Fibroblast of gingiva (primary cell): ENCODE measurements around the gene CDX1.
A peak's percentile ranks its signal among the peaks of the same experiment; 100 is the strongest.

Experiments used
- DNase-seq: peaks from one replicate; pipeline ENCODE4 v3.0.0-alpha.2; 2011; ENCODE audit warnings: low read depth

CDX1 gene

DNA sequence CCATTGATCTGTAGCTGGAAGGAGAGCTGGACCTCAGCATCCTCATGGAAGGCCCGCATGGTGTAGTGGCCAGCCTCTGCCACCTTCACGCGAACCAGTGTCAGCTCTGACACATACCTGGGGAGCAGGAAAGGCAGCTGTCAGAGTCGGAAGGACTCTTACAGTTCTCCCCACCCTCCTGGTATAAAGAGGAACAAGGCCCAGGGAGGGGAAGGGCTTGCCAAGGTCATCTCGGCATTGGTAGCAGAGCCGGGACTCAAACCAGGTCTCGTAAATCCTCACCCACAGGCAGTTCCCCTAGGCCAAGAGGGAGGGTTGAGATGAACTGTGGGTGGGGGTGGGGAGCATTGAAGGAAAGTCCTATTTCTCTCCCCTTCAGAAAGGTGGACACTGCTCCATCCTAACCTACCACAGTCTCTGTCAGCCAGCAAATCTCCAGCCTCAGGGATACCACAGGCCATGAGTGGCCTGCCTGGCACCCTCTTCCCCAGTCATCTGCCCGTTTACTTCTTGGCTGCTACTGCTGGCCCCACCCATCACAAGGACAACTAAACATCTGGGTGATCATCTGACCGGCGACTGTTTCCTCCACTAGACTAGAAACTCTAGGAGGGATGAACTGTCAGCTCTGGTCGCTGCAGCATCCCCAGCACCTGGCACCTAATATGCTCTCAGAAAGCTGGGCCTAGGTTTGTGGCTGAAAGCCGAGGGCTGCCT lies 34.4 kb upstream of the CDX1 start:
- DNase-seq = peak; percentile 65

DNA sequence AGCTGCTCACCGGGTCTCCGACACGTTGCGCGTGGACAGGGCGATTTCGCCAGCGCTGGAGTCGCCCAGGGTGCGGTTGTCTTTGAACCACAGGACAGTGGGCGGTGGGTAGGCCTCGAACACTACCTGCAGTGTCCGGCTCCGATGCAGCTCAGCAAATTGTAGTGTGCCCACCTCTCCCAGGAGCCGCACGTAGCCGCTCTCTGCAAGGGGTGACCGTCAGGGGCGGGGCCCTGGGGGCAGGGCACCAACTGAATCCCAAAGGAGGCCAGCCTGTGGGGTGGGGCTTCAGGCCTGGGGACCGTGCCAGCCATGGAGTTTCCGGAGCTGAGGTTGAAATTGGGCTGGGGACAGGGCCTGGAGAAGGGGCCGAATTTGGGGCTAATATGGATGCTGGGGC lies 33.8 kb upstream of the CDX1 start:
- no peak for DNase-seq

- no peak for DNase-seq
These were observed 32.9 kb upstream of the CDX1 start for GRCh38 chr5:150133581-150134197.

DNA sequence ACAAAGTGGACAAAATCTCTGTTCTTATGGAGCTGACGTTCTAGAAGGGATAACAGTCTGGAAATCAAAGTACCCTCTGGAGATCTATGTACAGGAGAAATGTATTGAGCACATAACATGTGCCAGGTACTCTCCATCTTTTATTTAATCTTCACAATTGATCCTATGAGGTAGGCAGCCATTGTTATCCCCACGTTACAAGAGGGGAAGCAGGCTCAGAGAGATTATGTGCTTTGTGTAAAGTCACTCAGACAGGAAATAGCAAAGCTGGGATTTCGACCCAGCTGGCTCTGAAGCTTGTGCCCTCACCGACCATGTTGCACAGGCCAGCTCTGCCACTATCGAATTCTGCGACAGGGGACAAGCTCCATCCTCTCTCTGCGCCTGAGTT lies 32.4 kb upstream of the CDX1 start:
- no peak for DNase-seq

- DNase-seq = no peak
These were observed 30.8 kb upstream of the CDX1 start for GRCh38 chr5:150135557-150136304.

DNA sequence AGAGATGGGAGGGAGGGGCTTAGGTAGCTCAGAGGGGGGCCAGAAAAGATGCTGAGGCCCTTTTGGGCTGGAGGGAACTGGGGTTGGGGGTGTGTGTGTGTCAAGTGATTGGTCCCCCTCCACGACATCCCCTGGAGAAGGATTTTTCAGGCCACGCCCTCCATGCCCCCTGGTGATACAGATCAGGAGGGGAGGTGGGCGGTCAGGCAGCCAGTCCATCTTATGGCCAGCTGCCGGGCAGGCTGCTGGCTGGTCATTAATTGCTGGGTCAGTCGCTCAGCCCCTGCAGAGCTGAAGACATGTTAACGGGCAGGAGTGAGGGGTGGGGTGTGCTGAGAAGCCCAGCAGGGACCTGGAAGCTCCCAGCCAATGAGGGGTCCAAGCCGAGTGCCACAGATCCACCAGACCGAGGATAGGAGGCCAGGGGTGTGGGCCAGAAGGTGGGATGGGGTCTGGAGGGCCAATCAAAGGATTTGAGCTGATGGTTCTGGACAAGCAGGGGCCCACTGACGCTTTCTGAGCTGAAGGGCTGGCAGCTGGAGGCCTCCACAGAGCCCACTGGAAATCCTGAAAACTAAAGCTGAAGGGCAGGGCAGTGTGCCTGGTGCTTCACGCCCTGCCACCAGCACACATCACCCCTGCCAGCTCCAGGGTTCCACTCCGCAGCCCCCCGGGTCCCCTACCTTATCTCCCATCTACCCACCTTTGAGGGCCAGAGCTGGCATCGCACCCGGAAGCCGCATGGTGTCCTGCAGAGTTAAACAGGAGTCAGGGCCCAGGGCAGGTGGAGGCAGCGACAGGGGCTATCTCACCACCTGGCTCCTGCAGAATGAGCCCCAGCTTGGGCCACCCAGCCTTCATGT lies 30.0 kb upstream of the CDX1 start:
- DNase-seq = no peak

- DNase-seq = no peak
These were observed 29.2 kb upstream of the CDX1 start for GRCh38 chr5:150137168-150137957.

DNA sequence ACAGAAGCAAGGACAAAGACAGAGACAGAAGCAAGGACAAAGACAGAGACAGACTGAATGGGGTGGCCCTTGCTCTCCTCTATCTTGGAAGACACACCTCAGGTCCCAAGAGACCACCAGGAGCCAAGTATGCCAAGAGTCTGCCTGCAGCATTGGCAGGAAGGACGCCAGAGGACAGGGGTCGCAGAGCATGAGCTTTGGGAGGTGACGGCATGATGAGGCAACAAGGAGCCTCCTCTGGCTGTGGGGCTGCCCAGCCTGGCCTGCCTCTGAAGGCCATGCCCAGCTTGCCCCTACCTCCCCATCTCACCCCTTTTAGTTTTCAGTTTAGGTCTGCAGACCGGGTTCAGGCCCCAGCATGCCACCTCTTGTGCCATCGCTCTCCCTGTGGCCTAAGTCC lies 28.6 kb upstream of the CDX1 start:
- peak; percentile 70 for DNase-seq

GRCh38 chr5:150138551-150139265 lies 27.9 kb upstream of the CDX1 start:
- DNase-seq = peak; percentile 78

- DNase-seq = no peak
These were observed 27.2 kb upstream of the CDX1 start for GRCh38 chr5:150139334-150139733.

DNA sequence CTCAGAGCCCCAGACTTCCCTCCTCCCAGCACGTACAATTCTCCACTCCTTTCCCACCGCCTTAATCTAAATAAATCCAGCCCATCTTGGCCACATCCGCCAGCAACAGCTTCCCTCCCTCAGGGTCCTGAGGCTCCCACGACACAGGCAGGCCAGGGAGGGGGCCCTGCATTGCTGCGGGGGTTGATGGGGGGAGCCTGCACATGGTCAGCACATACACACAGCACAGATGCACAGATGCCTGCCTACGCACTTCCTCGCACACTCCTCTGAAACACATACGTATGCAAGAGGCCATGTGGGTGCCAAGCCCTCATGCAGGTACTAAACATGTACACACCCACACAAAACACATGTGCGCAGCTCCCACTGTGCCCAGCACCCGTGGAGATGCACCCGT lies 25.7 kb upstream of the CDX1 start:
- peak; percentile 60 for DNase-seq

DNA sequence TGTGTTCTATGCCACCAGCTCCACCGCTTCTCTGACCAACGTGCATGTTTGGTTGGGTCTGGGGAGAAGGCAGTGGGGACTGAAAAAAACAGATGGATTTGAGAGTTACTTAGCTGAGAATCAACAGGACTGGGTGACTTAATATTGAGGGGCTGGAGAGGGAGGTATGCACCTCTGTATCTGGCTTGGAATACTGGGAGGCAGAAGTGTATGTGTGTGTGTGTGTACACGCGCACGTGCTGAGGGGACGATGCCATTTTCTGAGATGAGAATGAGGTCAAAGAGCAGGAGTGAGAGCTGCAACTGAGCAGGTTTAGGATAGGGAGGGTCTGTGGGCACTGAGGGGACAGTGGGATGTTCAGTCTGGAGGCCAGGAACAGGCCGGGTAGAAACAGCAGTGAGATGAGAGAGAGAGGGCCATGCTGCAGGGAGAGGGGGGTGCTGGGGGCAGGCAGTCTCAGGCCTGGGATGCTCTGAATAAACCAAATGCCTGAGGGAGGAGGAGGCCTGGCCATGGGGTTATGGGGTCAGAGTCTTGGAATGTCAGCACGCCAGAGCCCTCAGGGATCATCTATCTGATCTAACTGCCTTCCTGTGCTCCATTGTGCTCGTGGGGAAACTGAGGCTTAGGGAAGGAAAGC lies 24.9 kb upstream of the CDX1 start:
- peak; percentile 79 for DNase-seq

DNA sequence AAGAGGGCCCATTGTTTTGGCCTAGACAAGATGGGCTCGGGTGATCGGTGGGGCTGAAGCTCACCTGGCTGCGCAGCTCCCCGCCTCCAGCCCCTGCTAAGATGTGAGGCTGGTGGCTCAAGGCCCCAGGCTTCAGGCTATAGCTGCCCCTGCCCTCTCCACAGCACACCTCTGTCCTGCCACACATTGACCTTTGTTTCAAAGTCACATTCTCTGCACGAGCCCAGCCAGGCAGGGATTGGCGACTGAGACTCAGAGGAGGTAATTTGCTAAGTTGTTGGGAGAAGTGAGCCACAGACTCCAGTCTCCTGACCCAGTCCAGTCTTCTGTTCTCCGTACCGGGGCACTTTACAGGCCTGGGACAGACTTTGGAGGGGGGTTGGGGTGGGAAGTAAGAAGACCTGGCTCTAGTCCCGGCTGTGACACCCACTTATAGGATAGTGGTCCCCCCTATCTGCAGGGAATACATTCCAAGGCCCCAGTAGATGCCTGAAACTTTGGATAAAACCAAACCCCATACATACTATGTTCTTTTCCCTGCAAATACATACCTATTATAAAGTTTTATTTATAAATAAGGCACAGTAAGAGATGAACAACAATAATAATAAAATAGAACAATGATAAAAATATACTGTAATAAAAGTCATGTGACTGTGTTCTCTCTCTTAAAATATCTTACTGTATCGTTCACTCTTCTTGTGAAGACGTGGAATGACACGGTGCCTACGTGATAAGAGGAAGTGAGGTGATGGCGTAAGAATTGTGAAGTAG lies 24.2 kb upstream of the CDX1 start:
- DNase-seq = no peak

DNA sequence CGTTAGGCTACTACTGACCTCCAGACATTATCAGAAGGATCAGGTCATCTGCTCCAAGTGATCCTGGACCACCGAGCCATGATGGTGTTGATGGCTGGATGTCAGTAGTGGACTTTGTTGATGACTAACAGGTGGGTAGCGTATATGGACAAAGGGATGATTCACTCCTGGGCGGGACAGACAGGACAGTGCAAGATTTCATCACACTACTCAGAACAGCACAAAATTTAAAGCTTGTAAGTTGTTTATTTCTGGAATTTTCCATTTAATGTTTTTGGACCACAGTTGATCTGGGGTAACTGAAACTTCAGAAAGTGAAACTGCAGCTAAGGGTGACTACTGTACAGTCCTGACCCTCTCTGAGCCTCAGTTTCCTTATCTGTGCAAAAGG lies 23.6 kb upstream of the CDX1 start:
- DNase-seq = peak; percentile 93

DNA sequence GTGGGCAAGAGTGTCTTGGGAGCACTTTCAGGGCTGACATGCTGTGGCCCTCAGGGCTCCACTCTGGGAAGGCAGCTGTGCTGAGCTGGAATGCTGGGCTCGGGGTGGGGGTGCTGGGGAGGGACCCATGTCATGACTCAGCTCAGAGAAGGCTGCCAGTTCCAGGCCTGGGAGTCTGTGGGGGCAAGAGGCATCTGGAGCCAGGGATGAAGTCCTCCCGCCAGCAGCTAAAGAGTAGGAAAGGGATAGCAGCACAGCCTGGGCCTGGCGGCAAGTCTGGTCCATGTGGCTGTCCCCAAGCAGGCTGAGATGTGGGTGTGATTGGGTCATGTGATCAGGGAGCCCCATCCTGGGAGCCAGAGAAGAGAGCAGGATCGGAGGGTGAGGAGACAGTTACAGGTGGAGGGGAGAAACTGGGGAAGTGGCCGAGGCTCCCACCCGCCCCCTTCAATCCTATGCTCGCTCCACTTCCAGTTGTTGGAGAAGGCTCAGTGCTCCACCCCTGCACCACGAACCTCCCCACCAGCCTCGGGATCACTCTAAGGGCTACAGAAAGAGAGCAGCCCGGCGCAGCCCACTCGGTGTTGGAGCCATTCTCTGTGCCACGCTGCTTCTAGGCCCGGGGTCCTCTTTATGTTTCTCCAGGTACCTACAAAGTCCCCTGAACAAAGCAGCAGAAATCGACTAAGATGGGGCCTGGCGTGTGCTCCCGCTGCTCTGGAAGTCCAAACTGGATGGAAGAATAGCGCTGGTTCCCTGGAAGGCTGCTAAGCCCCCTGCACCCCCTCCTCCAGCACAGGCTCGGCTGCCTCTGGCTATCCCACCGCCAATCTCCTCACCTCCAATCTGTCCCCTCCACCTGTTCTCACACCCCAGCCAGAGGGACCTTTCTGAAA lies 23.0 kb upstream of the CDX1 start:
- DNase-seq = peak; percentile 94

- DNase-seq = peak; percentile 97
These were observed 22.3 kb upstream of the CDX1 start for GRCh38 chr5:150144246-150144801.

- DNase-seq = no peak
These were observed 21.7 kb upstream of the CDX1 start for GRCh38 chr5:150144879-150145278.

DNA sequence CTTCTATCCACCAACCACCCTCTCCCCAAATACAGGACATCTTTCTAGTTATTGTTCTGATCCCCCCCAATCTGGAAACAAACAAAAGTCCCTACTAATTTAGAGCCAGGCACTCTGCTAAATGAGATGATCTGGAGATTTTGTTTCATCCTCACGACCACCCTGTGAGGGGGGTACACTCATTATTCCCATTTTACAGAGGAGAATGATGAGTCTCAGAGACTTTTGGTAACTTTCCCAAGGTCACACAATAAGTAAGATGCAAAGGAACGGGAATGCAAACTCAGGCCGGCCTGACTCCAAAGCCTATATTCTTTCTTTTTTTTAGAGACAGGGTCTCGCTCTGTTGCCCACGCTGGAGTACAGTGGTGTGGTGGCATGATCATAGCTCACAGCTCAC lies 20.3 kb upstream of the CDX1 start:
- DNase-seq = no peak
